HG02973 (cell line): ENCODE data around the gene DNAJB4.
"Not testable (repeated sequence)": the region's sequence is repeated elsewhere in the genome, so short reads cannot be mapped to it uniquely, and the experiment has no call there.

ENCODE experiments used
- ATAC-seq: cut with Tn5 transposase; IDR thresholded peaks from one replicate; pipeline ENCODE4 v1.9.1; 2021; ENCODE audit warnings: moderate library complexity; ENCODE audit not compliant: unreplicated experiment

Gene DNAJB4

DNA sequence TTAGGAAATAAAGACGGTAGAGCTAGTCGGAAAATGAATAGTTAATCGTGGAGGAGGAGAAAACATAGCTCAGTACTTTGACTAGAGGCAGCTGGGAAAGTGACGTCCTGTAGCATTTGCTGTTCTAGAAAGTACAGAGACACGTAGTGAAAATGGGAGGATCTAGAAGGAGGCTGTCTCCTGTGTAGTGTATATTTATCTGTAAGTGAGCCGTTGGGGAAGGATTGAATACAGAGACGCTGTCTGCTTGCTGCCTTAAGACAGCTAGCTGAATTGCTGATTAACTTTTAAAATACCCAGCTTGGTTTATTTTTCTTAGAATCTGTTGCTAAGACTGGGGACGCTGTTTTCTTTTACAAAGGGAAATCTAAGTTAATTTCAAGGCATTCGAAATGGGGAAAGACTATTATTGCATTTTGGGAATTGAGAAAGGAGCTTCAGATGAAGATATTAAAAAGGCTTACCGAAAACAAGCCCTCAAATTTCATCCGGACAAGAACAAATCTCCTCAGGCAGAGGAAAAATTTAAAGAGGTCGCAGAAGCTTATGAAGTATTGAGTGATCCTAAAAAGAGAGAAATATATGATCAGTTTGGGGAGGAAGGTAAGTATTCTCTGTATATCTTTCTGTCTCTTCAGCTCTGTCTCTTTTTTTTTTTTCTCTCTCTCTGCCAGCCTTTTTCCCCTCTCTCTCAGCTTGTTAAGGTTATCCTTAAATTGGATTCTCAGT is at the start of gene DNAJB4:
Gene DNAJB4 (plus strand): TSS at position 221 of the 729 bp plus-strand sequence. CDS start 172 bp downstream, at position 393.
- ATAC-seq = peak; percentile 98

DNA sequence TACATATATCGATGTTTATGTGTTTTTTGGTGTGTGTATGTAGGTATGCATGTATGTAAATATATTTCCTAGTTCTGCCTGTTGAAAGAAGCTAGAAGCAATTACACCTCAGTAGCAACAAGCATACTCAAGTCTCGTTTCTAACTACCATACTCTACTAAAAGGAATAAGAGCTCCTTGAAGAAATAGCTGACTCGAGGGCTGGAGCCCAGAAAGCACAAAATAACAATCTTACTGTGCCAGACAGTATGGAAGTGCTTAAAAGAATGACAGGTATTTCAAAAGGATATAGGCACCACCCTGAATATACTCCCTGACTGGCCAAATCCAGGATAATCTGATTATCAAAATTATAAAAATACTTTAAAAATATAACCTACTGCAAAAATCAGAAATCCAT is 49.0 kb upstream of the DNAJB4 start:
- no peak for ATAC-seq

DNA sequence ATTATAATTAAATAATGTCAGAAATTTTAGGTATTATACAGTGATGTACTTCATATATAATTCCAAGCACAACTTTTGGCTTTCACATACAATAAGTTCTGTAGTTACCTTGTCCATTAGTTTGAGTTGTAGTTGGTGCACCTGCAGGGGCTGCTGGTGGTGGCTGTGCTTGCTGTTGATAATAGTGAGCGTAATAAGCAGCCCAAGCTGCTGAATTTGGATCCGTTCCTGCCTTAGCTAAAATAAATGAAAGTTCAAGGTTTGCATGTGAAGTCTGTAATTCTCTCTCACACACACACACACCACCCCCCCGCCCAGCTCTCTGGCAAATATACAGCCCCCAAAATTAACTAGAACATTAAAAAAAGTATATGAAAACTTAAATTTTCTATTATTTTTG is 48.3 kb upstream of the DNAJB4 start:
- no peak for ATAC-seq

DNA sequence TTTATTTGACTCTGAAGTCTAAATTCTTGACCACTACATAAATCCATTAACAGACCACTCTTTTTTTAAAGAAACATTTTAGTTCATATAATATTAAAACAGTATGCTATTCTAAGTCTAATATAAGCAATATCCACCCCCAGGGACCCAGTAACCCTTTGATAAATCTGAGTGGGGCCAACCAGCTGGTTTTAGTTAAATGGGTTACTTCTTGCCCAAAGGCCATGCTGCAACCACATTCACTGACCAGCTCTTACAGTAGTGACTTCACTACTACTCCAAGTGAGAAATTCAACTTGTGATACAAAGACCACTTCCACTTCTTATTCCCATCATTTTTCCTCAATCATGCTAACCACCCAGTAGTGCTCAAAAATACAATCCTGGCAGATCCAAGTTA is 46.3 kb upstream of the DNAJB4 start:
- no peak for ATAC-seq

DNA sequence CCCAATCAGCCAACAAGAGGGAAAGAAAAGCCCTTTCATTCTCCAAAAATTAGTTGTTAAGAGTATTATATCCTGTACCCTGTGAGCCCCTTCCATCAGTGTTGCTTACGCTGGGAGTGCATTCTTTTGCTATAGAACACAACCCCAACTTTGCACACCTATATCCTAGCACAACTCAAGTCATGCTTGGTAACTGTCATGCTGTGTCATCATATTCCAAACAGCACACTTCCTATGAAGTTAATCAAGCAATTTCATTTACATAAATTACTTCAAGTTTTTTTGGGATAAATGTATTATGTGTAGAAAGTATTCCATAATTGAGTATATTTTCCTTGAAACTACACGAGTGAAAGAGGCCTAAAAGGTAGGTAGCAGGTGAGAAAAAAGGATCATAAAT is 45.9 kb upstream of the DNAJB4 start:
- no peak for ATAC-seq

DNA sequence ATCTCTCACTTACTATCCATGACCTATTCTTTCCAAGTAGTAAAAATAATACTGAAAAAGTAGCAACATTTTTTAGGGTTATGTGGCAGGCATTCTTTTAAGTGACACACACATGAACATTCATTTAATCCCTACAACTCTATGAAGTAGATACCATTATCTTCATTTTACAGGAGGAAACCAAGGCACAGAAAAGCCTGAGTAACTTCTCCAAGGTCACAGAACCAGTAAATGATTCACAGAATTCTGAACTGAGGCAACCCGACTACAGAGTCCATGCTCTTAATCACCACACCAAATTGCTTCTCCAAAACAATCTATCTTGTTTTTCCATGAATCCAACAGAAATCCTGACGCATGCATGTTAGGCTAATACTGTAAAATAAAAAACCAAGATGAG is 43.3 kb upstream of the DNAJB4 start:
- ATAC-seq = no peak

DNA sequence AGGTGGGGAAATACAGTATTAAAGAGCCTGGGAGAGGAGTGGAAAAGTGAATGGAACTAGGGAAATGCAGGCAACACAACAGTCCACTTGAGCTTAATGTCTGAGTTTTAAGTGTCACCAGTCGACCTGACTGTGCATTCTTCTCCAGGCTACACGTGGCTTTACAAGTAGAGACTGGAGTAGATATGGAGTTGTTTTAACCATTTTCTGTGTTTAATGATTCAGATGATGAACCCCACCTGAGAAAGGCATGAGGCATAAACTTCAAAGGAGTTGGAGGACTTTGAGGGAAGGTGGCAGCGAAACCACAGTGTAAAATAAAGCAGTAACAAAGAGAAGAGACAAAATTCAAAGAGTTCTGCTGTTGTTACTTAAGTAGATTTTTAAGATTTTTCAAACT is 38.4 kb upstream of the DNAJB4 start:
- no peak for ATAC-seq

DNA sequence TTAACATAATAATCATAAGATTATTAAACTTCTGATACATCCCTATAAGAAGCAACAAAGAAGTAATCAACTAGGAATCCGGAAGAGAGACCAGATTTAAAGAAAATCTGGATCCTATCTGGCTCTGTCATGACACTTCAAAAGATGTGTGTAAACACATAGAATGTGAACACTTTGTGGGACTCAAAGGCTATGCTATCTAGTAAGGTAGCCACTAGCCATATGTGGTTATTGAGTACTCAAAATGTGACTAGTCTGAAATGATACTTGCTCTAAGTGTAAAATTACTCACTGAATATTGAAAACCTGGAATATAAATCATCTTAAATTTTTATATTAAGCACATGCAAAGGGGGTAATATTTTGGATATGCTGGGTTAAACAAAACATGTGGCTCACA is 34.5 kb upstream of the DNAJB4 start:
- no peak for ATAC-seq

DNA sequence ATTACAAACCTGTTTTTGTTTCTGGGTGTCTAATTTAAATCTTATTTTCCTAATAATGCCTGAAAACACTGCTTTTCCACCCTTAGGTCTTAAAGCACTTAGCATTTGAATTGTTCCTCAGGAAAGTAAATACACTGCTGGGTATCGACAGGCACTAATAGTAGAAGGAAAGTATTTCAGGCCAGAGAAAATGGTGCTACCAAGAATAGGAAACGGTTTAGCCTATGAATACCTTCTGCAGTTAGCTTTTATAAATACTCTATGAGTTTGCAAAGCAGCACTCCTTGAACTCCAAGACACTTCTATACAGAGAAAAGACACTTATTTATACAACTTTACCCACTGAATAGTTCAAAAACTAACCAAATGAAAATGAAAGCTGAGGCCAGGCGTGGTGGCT is 32.7 kb upstream of the DNAJB4 start:
- no peak for ATAC-seq

DNA sequence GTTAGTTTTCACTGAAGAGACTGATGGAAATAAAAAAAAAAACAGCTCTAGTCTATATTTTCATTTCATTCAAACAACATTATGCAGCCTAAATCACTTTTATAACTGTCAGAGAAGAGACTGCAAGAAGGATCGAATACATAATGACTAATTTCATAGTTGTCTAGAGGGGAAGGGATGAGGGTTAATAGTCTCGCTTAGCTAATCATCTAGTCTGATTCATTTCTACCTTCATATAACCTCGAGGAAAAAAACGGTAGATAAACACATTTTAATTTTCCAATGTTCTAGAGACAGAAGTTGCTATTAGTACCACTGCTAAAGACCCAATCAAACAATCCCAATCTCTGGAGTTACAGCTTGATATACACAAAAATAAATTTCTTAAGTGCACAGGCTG is 29.4 kb upstream of the DNAJB4 start:
- no peak for ATAC-seq

DNA sequence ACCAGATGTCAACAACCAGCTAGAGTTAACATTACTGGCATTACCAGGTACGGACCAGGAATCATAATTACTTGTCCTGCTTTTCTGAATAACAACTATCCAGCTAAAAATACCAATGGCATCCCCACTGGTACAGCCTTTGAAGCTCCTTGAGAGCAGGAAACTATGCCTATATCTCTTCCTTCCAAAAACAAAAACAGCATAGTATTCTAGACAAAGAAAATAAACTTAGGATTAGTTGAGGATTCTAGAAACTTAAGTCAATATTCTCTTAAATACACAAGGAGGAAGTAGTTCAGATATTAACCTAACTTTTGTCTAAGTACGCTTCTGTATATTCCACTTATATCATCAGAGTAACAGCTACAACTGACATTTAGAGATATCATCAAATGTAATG is 28.8 kb upstream of the DNAJB4 start:
- no peak for ATAC-seq

DNA sequence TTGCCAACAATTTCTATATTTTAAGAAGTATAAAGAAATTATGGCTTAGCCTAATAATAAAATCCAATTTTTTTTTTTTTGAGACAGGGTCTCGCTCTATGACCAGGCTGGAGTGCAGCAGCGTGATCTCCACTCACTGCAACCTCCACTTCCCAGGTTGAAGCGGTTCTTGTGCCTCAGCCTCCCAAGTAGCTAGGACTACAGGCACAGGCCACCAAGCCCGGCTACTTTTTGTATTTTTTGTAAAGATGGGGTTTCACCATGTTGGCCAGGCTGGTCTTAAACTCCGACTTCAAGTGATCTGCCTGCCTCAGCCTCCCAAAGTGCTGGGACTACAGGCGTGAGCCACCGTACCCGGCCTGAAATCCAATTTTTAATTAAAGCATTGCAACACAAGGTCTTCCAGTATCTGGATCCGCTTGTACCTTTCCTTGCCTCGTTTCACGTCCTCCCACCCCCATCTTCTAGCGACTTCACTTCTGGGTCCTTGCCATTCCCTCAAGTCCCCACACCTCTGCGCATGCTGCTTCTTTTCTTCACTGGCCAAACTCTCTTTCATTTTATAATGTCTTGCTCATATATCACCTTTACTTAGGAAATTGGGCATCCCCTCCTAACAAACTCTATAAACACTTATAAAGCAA is 28.2 kb upstream of the DNAJB4 start:
- no peak for ATAC-seq

DNA sequence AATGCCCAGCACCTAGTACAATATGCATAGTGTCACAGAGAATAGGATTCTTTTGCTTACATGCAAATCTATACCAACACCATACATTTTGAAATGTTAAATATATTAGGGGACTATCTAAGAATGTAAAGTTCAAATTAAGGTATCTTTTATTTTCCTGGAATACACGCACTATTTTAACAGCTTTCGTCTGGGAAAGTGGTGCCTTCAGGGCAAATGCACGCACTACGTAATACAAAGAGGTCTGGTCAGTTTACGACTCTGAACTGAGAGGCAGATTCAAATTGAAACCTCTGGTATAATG is 26.8 kb upstream of the DNAJB4 start:
- no peak for ATAC-seq

DNA sequence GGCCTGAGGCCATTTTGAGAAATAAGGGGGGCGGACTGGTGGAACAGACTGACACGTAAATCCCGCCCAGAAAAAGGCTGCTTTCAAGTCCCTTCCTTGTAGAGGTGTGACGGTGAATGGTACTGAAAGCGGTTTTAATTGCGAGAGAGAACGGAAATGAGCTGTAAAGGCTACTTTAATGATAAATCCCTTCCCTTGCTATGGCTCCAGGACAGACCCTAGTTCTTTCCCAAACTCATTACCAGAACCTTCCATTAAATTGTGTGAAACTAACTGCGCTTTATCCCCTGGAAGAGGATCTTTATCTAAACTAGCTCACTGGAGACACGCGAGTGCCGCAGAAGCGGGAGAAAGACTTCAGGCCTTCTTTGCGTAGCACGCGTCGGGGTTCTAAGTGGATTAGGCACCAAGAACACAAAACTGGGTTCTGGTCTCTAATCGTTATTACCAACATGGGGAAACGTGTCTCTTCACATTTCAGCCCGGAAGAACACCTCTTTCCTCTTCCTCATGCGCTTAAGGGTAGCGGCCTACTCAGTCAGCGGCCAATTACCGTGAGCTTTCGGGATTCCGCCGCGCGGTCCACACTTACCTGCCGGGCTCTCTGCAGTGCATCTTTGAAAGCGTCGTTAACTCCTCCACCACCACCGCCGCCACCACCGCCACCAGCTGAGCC is 26.3 kb upstream of the DNAJB4 start:
- peak; percentile 68 for ATAC-seq

DNA sequence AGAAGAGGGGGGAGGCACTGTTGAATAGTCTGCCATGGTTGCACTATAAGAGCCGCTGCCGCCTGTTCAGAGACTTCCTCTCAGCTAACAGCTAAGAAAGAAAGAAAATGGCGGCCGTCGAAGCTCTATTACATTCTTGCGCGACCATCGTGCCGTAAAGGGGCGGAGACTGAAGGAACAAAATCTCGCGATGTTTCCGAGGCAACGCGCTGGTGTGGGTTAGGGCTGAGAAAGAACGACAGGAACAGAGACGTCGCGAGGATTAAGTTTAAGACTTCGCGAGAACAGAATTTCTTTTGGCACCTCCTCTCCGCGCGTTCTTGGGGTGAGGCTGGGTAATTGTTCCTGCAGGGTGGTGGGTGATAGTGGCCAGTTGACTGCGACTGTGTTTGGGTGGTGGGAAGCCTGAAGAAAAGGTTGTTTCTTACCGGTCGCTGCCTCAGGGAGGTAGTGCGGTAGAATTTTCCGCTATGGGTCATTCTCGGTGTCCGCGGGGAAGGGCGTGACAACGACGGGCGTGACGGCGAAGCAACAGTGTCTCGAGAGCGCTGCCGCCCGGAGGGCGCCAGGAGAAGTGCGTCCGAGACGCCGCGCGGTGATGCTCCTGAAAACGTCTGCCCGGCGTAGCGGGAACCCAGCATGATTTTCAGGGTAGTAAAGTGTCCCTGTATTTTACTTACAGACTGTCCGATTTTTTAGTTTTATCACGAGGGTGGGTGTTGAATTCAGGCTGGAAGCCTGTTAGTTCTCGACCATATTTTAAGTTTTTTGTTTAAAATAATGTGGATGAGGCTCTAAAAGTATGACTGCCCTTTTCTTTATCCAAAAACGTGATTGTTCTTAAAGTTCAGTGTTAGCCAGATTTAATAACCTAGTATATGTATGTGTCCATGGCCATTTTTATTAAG is 25.5 kb upstream of the DNAJB4 start, which contains the start of gene FUBP1:
Gene FUBP1 (minus strand): TSS at position 104 of the 908 bp plus-strand sequence. CDS start 68 bp downstream, at position 36.
- peak; percentile 68 for ATAC-seq

DNA sequence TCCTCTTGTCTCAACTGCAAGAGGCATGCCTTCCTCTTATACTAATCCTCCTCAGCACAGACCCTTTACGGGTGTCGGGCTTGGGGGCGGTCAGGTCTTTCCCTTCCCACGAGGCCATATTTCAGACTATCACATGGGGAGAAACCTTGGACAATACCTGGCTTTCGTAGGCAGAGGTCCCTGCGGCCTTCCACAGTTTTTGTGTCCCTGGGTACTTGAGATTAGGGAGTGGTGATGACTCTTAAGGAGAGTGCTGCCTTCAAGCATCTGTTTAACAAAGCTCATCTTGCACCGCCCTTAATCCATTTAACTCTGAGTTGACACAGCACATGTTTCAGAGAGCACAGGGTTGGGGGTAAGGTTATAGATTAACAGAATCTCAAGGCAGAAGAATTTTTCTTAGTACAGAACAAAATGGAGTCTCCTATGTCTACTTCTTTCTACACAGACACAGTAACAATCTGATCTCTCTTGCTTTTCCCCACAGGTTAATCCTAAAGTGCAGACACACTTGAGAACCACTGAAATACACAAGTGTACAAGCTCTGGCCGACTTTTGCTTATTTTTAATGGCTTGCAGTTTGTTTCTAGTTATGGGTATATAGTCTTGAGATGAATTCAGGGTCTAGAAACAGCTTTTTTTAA is 21.3 kb upstream of the DNAJB4 start:
- not testable (repeated sequence) for ATAC-seq

DNA sequence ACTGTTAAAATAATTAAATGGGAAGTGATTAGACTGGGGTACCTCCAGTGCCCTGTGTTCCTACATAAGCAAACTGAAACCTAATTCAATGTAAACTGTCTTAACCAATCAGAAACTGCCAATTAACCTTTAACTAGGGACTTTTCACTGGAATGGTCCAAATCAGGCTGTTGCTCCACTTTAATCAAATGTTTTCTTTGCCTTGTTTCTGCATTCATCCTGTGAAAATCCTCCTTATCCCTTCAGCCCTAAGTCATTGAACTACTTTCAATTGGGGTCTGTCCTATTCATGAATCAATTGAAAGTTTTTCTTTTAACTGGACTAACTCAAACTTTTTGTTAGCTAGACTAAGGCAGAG is 20.8 kb upstream of the DNAJB4 start:
- no peak for ATAC-seq

DNA sequence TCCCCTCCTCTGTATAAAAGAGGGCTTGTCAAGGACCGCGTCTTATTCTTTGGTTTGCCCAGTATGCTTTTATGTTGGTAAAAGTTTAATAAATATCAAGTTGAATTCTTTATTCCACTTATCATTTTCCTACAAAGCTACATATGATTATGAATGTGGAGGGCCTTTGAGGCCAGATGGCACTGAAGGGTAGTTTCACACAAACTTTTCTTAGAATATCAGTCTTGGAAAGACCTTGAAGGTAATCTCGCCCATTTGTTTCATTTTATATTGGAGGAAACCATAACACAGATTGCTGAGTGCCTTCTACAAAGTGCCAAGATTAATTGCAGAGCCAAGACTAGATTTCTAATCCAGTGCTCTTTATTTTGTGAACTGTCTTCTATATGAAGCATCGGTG is 20.1 kb upstream of the DNAJB4 start:
- no peak for ATAC-seq

DNA sequence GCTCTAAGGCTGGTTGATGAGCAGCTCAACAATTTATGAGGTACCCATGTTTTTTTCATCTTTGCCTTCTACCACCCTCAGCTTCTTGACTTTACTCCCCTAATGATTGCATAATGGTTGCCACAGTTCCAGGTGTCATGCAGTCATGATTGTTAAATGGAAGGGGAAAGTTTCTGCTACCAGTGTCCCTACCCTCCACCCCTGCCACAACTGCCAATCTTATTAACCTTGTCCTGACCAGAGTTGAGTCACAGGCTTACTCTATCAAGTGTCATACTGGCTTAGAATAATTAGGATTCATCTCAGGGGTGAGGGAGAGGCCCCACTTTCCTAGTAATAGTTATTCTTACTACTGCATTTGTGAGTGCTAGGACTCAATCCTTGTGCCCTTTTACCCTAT is 17.9 kb upstream of the DNAJB4 start:
- no peak for ATAC-seq

DNA sequence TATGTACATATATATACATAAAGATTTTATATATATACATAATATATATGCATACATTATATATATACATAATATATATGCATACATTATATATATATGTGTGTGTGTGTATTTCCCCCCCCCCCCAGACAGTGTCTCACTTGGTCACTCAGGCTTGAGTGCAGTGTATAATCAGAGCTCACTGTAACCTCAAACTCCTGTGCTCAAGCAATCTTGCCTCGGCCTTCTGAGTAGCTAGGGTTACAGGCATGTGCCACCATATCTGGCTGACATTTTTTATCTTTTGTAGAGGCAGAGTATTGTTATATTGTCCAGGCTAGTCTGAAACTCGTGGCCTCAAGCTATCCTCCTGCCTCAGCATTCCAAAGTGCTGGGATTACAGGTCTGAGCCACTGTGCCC is 16.8 kb upstream of the DNAJB4 start:
- ATAC-seq = no peak

DNA sequence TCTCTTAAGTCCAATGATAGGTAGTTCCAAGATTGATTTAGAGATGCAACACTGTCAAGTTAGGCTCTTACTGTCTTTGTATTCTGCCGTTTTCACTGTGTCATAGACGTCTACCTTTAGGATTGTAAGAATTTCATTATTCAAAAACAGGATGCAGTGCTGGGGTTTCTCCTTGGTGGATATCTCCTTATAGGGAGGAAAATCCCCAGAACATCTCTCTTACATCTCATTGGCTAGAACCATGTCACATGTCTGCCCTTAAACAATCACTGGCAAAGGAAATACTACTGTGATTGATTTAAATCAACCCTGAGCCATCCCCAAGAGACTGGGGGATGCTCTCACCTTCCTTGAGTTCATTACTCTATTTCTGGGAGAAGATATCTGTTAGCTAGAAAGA is 15.0 kb upstream of the DNAJB4 start:
- ATAC-seq = no peak
